Measurements from ENCODE around the gene ATR.

DNA sequence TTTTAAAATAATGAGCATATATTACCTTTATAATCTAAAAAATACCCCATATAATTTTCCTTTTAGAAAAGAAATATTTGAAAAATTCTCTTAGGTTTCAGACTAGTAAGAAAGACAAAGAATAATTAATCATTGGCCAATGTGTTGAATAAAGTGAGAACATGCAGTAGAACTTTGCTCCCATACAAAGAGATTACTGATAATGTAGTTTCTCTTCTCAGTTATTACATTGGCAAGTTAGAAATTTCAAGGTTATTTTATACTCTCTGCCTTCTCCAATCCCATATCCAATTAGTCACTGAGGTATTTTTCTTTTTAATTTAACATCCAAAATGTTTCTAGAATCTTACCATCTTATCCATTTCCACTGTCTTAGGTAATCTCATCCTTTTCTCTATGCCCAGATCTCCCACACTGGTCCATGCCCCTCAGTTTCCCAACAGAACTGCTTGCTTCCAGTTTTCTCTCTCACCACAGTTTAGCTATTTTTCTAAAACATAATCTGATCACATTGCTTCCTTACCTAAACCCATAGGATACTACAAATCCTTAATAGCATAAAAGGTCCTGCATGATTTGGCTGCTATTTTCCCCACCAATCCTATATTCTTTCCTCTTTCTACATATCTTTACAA, 141.5 kb downstream of the ATR start:
- TF ChIP-seq, protein P1, sequence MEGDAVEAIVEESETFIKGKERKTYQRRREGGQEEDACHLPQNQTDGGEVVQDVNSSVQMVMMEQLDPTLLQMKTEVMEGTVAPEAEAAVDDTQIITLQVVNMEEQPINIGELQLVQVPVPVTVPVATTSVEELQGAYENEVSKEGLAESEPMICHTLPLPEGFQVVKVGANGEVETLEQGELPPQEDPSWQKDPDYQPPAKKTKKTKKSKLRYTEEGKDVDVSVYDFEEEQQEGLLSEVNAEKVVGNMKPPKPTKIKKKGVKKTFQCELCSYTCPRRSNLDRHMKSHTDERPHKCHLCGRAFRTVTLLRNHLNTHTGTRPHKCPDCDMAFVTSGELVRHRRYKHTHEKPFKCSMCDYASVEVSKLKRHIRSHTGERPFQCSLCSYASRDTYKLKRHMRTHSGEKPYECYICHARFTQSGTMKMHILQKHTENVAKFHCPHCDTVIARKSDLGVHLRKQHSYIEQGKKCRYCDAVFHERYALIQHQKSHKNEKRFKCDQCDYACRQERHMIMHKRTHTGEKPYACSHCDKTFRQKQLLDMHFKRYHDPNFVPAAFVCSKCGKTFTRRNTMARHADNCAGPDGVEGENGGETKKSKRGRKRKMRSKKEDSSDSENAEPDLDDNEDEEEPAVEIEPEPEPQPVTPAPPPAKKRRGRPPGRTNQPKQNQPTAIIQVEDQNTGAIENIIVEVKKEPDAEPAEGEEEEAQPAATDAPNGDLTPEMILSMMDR (IDR thresholded peaks at IDR 0.05; ENCODE audit: insufficient read depth, low read length): no peak
- TF ChIP-seq, protein P2, sequence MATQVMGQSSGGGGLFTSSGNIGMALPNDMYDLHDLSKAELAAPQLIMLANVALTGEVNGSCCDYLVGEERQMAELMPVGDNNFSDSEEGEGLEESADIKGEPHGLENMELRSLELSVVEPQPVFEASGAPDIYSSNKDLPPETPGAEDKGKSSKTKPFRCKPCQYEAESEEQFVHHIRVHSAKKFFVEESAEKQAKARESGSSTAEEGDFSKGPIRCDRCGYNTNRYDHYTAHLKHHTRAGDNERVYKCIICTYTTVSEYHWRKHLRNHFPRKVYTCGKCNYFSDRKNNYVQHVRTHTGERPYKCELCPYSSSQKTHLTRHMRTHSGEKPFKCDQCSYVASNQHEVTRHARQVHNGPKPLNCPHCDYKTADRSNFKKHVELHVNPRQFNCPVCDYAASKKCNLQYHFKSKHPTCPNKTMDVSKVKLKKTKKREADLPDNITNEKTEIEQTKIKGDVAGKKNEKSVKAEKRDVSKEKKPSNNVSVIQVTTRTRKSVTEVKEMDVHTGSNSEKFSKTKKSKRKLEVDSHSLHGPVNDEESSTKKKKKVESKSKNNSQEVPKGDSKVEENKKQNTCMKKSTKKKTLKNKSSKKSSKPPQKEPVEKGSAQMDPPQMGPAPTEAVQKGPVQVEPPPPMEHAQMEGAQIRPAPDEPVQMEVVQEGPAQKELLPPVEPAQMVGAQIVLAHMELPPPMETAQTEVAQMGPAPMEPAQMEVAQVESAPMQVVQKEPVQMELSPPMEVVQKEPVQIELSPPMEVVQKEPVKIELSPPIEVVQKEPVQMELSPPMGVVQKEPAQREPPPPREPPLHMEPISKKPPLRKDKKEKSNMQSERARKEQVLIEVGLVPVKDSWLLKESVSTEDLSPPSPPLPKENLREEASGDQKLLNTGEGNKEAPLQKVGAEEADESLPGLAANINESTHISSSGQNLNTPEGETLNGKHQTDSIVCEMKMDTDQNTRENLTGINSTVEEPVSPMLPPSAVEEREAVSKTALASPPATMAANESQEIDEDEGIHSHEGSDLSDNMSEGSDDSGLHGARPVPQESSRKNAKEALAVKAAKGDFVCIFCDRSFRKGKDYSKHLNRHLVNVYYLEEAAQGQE (IDR thresholded peaks at IDR 0.05; ENCODE audit: insufficient replicate concordance, low read depth): no peak
- no peak for TF ChIP-seq POLR2AphosphoS5 (IDR thresholded peaks at IDR 0.05; ENCODE audit: low read depth)

Data from HL-60 (cell line).